Esophagus muscularis mucosa (tissue), 3 donors: Measurements from ENCODE around the gene WDR82.

Source experiments
- POLR2AphosphoS5 ChIP-seq, 2 donors: sonication (generic); formaldehyde crosslinking; IDR thresholded peaks; one replicate each; pipeline ENCODE4 v1.6.1; 2017; ENCODE audit warnings: antibody characterized with exemption in 2 of 2
- TF ChIP-seq, protein P1 (sequence below), 3 experiments: fragments of 200-600 bp in 2 of 3; fragments of 450-650 bp in 1 of 3; sonication (generic) in 2 of 3; IDR thresholded peaks; one replicate each; pipeline ENCODE4 v1.5.1; 2017 to 2019; ENCODE audit warnings: antibody characterized with exemption in 3 of 3, mild to moderate bottlenecking in 2 of 3, moderate library complexity in 1 of 3

GRCh38 chr3:52230461-52230860, 48.0 kb downstream of the WDR82 start:
- TF ChIP-seq, protein P1, sequence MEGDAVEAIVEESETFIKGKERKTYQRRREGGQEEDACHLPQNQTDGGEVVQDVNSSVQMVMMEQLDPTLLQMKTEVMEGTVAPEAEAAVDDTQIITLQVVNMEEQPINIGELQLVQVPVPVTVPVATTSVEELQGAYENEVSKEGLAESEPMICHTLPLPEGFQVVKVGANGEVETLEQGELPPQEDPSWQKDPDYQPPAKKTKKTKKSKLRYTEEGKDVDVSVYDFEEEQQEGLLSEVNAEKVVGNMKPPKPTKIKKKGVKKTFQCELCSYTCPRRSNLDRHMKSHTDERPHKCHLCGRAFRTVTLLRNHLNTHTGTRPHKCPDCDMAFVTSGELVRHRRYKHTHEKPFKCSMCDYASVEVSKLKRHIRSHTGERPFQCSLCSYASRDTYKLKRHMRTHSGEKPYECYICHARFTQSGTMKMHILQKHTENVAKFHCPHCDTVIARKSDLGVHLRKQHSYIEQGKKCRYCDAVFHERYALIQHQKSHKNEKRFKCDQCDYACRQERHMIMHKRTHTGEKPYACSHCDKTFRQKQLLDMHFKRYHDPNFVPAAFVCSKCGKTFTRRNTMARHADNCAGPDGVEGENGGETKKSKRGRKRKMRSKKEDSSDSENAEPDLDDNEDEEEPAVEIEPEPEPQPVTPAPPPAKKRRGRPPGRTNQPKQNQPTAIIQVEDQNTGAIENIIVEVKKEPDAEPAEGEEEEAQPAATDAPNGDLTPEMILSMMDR (IDR thresholded peaks at IDR 0.05): no peak
- no peak for TF ChIP-seq POLR2AphosphoS5 (IDR thresholded peaks at IDR 0.05)
